Mammary epithelial cell (primary cell): Measurements from ENCODE around the gene HERC4.

ENCODE experiments used
- EZH2 ChIP-seq: IDR thresholded peaks from 2 replicates; pipeline ENCODE4 v1.6.1; 2012; ENCODE audit warnings: low read length, inconsistent platforms, borderline replicate concordance
- TF ChIP-seq, protein P1 (sequence below), 2 donors: IDR thresholded peaks in 1 of 2; conservative IDR thresholded peaks in 1 of 2; 2 replicates each; pipeline ENCODE4 v1.5.1; 2011 to 2012; ENCODE audit warnings: inconsistent platforms in 2 of 2, low read length in 2 of 2, mild to moderate bottlenecking in 2 of 2, control low read depth in 1 of 2, low read depth in 1 of 2; ENCODE audit not compliant: insufficient read depth in 1 of 2; ENCODE audit errors: extremely low read depth in 1 of 2

DNA sequence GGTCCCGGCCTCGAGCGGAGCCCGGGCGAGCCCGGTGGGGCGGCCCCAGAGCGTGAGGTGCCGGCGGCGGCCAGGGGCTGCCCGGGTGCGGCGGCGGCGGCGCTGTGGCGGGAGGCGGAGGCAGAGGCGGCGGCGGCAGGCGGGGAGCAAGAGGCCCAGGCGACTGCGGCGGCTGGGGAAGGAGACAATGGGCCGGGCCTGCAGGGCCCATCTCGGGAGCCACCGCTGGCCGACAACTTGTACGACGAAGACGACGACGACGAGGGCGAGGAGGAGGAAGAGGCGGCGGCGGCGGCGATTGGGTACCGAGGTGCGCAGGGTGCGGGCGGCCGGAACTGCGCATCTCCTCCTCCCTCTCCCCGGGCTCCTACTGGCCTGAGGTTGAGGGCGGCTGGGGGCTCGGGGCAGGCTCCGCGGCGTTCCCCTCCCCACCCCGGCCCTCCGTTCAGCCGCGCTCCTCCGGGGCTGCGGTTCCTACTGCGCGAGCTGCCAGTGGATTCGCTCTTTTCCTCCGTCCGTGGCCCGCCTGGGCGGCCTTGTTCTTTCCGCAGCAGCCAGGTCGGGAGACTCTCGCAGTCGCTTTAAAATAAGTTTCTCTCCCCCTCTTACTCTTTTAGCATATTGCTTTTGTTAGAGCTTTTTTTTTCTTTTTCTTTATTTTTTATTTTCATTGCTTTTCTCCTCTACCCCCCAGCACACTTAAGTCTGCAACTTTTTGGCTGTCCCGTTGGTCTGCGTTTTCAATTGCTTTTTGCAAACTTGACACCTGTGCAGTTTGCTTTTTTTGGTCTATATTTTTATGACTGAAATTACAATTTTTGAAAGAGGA, 190.0 kb downstream of the HERC4 start:
- TF ChIP-seq, protein P1, sequence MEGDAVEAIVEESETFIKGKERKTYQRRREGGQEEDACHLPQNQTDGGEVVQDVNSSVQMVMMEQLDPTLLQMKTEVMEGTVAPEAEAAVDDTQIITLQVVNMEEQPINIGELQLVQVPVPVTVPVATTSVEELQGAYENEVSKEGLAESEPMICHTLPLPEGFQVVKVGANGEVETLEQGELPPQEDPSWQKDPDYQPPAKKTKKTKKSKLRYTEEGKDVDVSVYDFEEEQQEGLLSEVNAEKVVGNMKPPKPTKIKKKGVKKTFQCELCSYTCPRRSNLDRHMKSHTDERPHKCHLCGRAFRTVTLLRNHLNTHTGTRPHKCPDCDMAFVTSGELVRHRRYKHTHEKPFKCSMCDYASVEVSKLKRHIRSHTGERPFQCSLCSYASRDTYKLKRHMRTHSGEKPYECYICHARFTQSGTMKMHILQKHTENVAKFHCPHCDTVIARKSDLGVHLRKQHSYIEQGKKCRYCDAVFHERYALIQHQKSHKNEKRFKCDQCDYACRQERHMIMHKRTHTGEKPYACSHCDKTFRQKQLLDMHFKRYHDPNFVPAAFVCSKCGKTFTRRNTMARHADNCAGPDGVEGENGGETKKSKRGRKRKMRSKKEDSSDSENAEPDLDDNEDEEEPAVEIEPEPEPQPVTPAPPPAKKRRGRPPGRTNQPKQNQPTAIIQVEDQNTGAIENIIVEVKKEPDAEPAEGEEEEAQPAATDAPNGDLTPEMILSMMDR (conservative IDR thresholded peaks at IDR 0.05 in 1 of 2, IDR thresholded peaks at IDR 0.05 in 1 of 2; ENCODE audit: extremely low read depth in 1 of 2, insufficient read depth in 1 of 2, low read depth in 1 of 2, low read length in 2 of 2): no peak
- no peak for TF ChIP-seq EZH2
